Measurements from ENCODE around the gene SLC3A2. TPM values are rescaled to one million over a fixed set of nuclear protein-coding genes. Genes with fewer than 3 reads are reported as not detected.
A peak's percentile ranks its signal among the peaks of the same experiment; 100 is the strongest.
"Not testable (repeated sequence)": the region's sequence is repeated elsewhere in the genome, so short reads cannot be mapped to it uniquely, and the experiment has no call there.

The SLC3A2 gene
- total RNA-seq, 1 experiment from 2014 or later: 239 TPM

GRCh38 chr11:62851807-62852522 lies 28.7 kb upstream of the SLC3A2 start:
- no peak for DNase-seq (ENCODE audit: low spot score)
- in situ Hi-C loops (cut with HindIII; ENCODE audit: low sequenced_read_pairs): no loop called here

- no peak for DNase-seq (ENCODE audit: low spot score)
- in situ Hi-C loops (cut with HindIII; ENCODE audit: low sequenced_read_pairs): no loop called here
Measured at GRCh38 chr11:62852523-62853188, 28.0 kb upstream of the SLC3A2 start.

- in situ Hi-C loops (cut with HindIII; ENCODE audit: low sequenced_read_pairs): no loop called here
- no peak for DNase-seq (ENCODE audit: low spot score)
Measured at GRCh38 chr11:62853279-62853965, 27.3 kb upstream of the SLC3A2 start.

- DNase-seq (ENCODE audit: low spot score): no peak
- in situ Hi-C loops (cut with HindIII; ENCODE audit: low sequenced_read_pairs): no loop called here
Measured at GRCh38 chr11:62854013-62854824, 26.5 kb upstream of the SLC3A2 start.

GRCh38 chr11:62854825-62855570 lies 25.7 kb upstream of the SLC3A2 start:
- in situ Hi-C loops (cut with HindIII; ENCODE audit: low sequenced_read_pairs): no loop called here
- DNase-seq (ENCODE audit: low spot score): no peak

- in situ Hi-C loops (cut with HindIII; ENCODE audit: low sequenced_read_pairs): no loop called here
- peak; percentile 97 for DNase-seq (ENCODE audit: low spot score)
Measured at GRCh38 chr11:62855571-62856332, 24.9 kb upstream of the SLC3A2 start.

GRCh38 chr11:62856333-62856895 lies 24.3 kb upstream of the SLC3A2 start:
- in situ Hi-C loops (cut with HindIII; ENCODE audit: low sequenced_read_pairs): no loop called here
- no peak for DNase-seq (ENCODE audit: low spot score)

GRCh38 chr11:62857541-62857982 lies 23.1 kb upstream of the SLC3A2 start:
- in situ Hi-C loops (cut with HindIII; ENCODE audit: low sequenced_read_pairs): no loop called here
- no peak for DNase-seq (ENCODE audit: low spot score)

- in situ Hi-C loops (cut with HindIII; ENCODE audit: low sequenced_read_pairs): no loop called here
- no peak for DNase-seq (ENCODE audit: low spot score)
Measured at GRCh38 chr11:62858201-62858600, 22.5 kb upstream of the SLC3A2 start.

GRCh38 chr11:62859281-62859703 lies 21.4 kb upstream of the SLC3A2 start:
- in situ Hi-C loops (cut with HindIII; ENCODE audit: low sequenced_read_pairs); DNase-seq (ENCODE audit: low spot score): not testable (repeated sequence)

GRCh38 chr11:62860835-62861563 lies 19.7 kb upstream of the SLC3A2 start:
- DNase-seq (ENCODE audit: low spot score): no peak
- in situ Hi-C loops (cut with HindIII; ENCODE audit: low sequenced_read_pairs): no loop called here

GRCh38 chr11:62861564-62862192 lies 19.0 kb upstream of the SLC3A2 start:
- in situ Hi-C loops (cut with HindIII; ENCODE audit: low sequenced_read_pairs); DNase-seq (ENCODE audit: low spot score): not testable (repeated sequence)

- DNase-seq (ENCODE audit: low spot score): no peak
- in situ Hi-C loops (cut with HindIII; ENCODE audit: low sequenced_read_pairs): no loop called here
Measured at GRCh38 chr11:62863687-62864335, 16.9 kb upstream of the SLC3A2 start.

GRCh38 chr11:62865635-62866034 lies 15.1 kb upstream of the SLC3A2 start:
- DNase-seq (ENCODE audit: low spot score): no peak
- in situ Hi-C loops (cut with HindIII; ENCODE audit: low sequenced_read_pairs): no loop called here

- DNase-seq (ENCODE audit: low spot score): no peak
- in situ Hi-C loops (cut with HindIII; ENCODE audit: low sequenced_read_pairs): no loop called here
Measured at GRCh38 chr11:62874851-62875250, 5.8 kb upstream of the SLC3A2 start.

All from G401 (cell line).